Endothelial cell of umbilical vein (primary cell): ENCODE data around the gene APEX1. TPM values are rescaled to one million over a fixed set of nuclear protein-coding genes. Genes with fewer than 3 reads are reported as not detected.

ENCODE experiments used
- BruUV-seq: library from RNA; stranded (reverse); fragments of 400-500 nt; replicated peaks from 2 replicates; lab custom pipeline; 2021; lab: Mats Ljungman, UMichigan
- CTCF ChIA-PET: fragments of 300-600, 350-600 bp; sonication (Branson Sonifier 250); formaldehyde crosslinking; loops from one replicate; lab custom pipeline; 2021; ENCODE audit warnings: antibody characterized with exemption, inconsistent platforms; lab: Charles Lee
- POLR2A ChIA-PET: fragments of 300-600, 350-600 bp; sonication (Branson Sonifier 250); formaldehyde crosslinking; loops from one replicate; lab custom pipeline; 2021; ENCODE audit warnings: antibody characterized with exemption, inconsistent platforms; lab: Charles Lee
- DNase-seq: peaks from one replicate; pipeline ENCODE4 v3.0.0-alpha.2; 2011; ENCODE audit warnings: low read depth, low spot score
- FAIRE-seq: peaks from 2 replicates; lab custom pipeline; 2011; peaks lifted over from hg19 to GRCh38; lab: Jason Lieb, UNC
- H2AFZ ChIP-seq: 2 replicates; pipeline ENCODE4 v1.6.0; 2012; ENCODE audit warnings: low read depth, low read length, control low read depth, inconsistent platforms
- H3K27ac ChIP-seq: 2 replicates; pipeline ENCODE4 v1.5.1; 2011; ENCODE audit warnings: low read depth, mild to moderate bottlenecking, control low read depth, low read length, moderate library complexity; ENCODE audit not compliant: insufficient read depth
- H3K27me3 ChIP-seq, 2 experiments: 2 replicates each; pipeline versions ENCODE4 v1.6.0 to v1.6.1; 2011; ENCODE audit warnings: low read length in 2 of 2, mixed read lengths in 1 of 2; ENCODE audit not compliant: control insufficient read depth in 2 of 2, insufficient read depth in 2 of 2
- H3K36me3 ChIP-seq, 2 experiments: 2 replicates in 1 of 2; 3 replicates in 1 of 2; pipeline ENCODE4 v1.5.1; 2011; ENCODE audit warnings: low read length in 2 of 2, mild to moderate bottlenecking in 1 of 2, moderate library complexity in 1 of 2; ENCODE audit not compliant: control insufficient read depth in 2 of 2, insufficient read depth in 2 of 2; ENCODE audit errors: extremely low read depth in 1 of 2
- H3K4me1 ChIP-seq: 3 replicates; pipeline ENCODE4 v1.5.1; 2011; ENCODE audit warnings: mild to moderate bottlenecking, low read length; ENCODE audit not compliant: control insufficient read depth, insufficient read depth; ENCODE audit errors: extremely low read depth
- H3K4me2 ChIP-seq: 2 replicates; pipeline ENCODE4 v1.6.1; 2011; ENCODE audit warnings: low read length, control low read depth, mixed read lengths; ENCODE audit not compliant: insufficient read depth
- H3K4me3 ChIP-seq, 3 experiments: fragments of 200-600 bp in 1 of 3; sonication (generic), shearing (Covaris generic) in 1 of 3; replicated peaks in 1 of 3; 2 replicates each; pipeline ENCODE4 v1.5.1; 2011 to 2016; ENCODE audit warnings: control low read depth in 3 of 3, low read length in 3 of 3, mild to moderate bottlenecking in 2 of 3, inconsistent platforms in 1 of 3, low read depth in 1 of 3, moderate library complexity in 1 of 3; ENCODE audit not compliant: insufficient read depth in 1 of 3
- H3K79me2 ChIP-seq: 2 replicates; pipeline ENCODE4 v1.6.0; 2012; ENCODE audit warnings: low read length, inconsistent platforms; ENCODE audit not compliant: control insufficient read depth, insufficient read depth
- H3K9ac ChIP-seq: replicated peaks from 2 replicates; pipeline ENCODE3; 2011; ENCODE audit warnings: low read length, control low read depth; ENCODE audit not compliant: insufficient read depth; ENCODE audit errors: extremely low read depth
- H3K9me1 ChIP-seq: replicated peaks from 3 replicates; pipeline ENCODE4 v1.6.0; 2011; ENCODE audit warnings: mild to moderate bottlenecking, low read length; ENCODE audit not compliant: control insufficient read depth, insufficient read depth; ENCODE audit errors: extremely low read depth
- H3K9me3 ChIP-seq: replicated peaks from 2 replicates; pipeline ENCODE4 v1.5.1; 2012; ENCODE audit warnings: low read length, inconsistent platforms; ENCODE audit not compliant: control insufficient read depth, insufficient read depth
- H4K20me1 ChIP-seq: replicated peaks from 2 replicates; pipeline ENCODE3; 2011; ENCODE audit warnings: mild to moderate bottlenecking, low read length; ENCODE audit not compliant: control insufficient read depth, insufficient read depth; ENCODE audit errors: extremely low read depth
- EZH2 ChIP-seq: IDR thresholded peaks from 2 replicates; pipeline ENCODE4 v1.6.1; 2012; ENCODE audit warnings: borderline replicate concordance, low read depth, mild to moderate bottlenecking, moderate library complexity, low read length, inconsistent platforms; ENCODE audit not compliant: severe bottlenecking
- FOS ChIP-seq: IDR thresholded peaks from 2 replicates; pipeline ENCODE4 v1.6.1; 2011; ENCODE audit warnings: mild to moderate bottlenecking, low read length, moderate library complexity, borderline replicate concordance; ENCODE audit not compliant: insufficient read depth
- GATA2 ChIP-seq: IDR thresholded peaks from 2 replicates; pipeline ENCODE4 v1.7.0; 2011; ENCODE audit warnings: low read depth, mild to moderate bottlenecking, moderate library complexity, mixed read lengths, low read length; ENCODE audit not compliant: insufficient read length, insufficient read depth
- JUN ChIP-seq: IDR thresholded peaks from 2 replicates; pipeline ENCODE4 v1.6.1; 2011; ENCODE audit warnings: borderline replicate concordance, low read depth; ENCODE audit not compliant: insufficient read length, insufficient read depth
- MAX ChIP-seq: IDR thresholded peaks from 2 replicates; pipeline ENCODE4 v1.6.1; 2011; ENCODE audit not compliant: insufficient read depth, insufficient read length
- MYC ChIP-seq: IDR thresholded peaks from one replicate; pipeline ENCODE4 v1.6.1; 2011; ENCODE audit warnings: mild to moderate bottlenecking, low read depth, low read length
- POLR2A ChIP-seq: IDR thresholded peaks from 2 replicates; pipeline ENCODE4 v1.6.1; 2012; ENCODE audit warnings: low read depth, mild to moderate bottlenecking, control low read depth, low read length
- POLR2AphosphoS5 ChIP-seq: IDR thresholded peaks from 2 replicates; pipeline ENCODE4 v1.6.1; 2012; ENCODE audit warnings: low read depth, mild to moderate bottlenecking, control low read depth, low read length, moderate library complexity; ENCODE audit not compliant: insufficient read depth
- dilution Hi-C: fragments of 300-500 bp; cut with MboI; formaldehyde crosslinking; loops from one replicate; pipeline ENCODE4 v1.15.0; 2019; ENCODE audit warnings: low sequenced_read_pairs; ENCODE audit not compliant: extremely low pct_ligation_motif_present
- intact Hi-C: fragments of 100-400 bp; cut with micrococcal nuclease; formaldehyde crosslinking; loops from one replicate; pipeline ENCODE4 v1.10.0; 2022
- polyA plus RNA-seq, 4 experiments: library from polyadenylated mRNA; depleted of rRNA in 3 of 4; stranded (reverse) in 3 of 4; unstranded in 1 of 4; fragments of >200 nt; gene quantifications; 2 replicates each; pipeline versions ENCODE4 v1.2.1 to v1.2.3, GENCODE V29; 2011 to 2012; ENCODE audit warnings: missing spikeins in 1 of 4
- total RNA-seq: library from RNA; stranded (reverse); gene quantifications from 2 replicates; pipeline ENCODE4 v1.2.3, GENCODE V29; 2021
- TF ChIP-seq, protein P1 (sequence below), 2 donors: IDR thresholded peaks; 1 replicate in 1 of 2; 2 replicates in 1 of 2; pipeline ENCODE4 v1.5.1; 2011; ENCODE audit warnings: low read length in 2 of 2, mild to moderate bottlenecking in 2 of 2, moderate library complexity in 2 of 2, control low read depth in 1 of 2, inconsistent platforms in 1 of 2, low read depth in 1 of 2; ENCODE audit not compliant: insufficient read depth in 1 of 2; ENCODE audit errors: extremely low read depth in 1 of 2

The APEX1 gene
- total and polyA plus RNA-seq, 2 donors (not counting 3 experiments of a cell fraction or from before 2014, with no cell fraction given), result 231 to 304 TPM

- H3K27me3 ChIP-seq, result peaks cover 2 to 8% of the 10 kb centered on the region in 2 experiments
- H3K9me3 ChIP-seq, result no peaks in the 10 kb centered on the region
- dilution Hi-C loops (no loop called here), intact Hi-C loops (loop anchor here (1.0 kb wide), 3 partner anchors 9 to 224 kb away; partner anchors contain the start of genes PNP and RNASE4)
- peak overlapping the region; percentile 19 for H2AFZ ChIP-seq
- no peaks in the 10 kb centered on the region for H3K9me1 ChIP-seq
- TF ChIP-seq FOS (no peak), MAX (no peak), JUN (no peak), GATA2 (no peak), POLR2AphosphoS5 (no peak), POLR2A (no peak), MYC (no peak), EZH2 (no peak)
- TF ChIP-seq, protein P1, sequence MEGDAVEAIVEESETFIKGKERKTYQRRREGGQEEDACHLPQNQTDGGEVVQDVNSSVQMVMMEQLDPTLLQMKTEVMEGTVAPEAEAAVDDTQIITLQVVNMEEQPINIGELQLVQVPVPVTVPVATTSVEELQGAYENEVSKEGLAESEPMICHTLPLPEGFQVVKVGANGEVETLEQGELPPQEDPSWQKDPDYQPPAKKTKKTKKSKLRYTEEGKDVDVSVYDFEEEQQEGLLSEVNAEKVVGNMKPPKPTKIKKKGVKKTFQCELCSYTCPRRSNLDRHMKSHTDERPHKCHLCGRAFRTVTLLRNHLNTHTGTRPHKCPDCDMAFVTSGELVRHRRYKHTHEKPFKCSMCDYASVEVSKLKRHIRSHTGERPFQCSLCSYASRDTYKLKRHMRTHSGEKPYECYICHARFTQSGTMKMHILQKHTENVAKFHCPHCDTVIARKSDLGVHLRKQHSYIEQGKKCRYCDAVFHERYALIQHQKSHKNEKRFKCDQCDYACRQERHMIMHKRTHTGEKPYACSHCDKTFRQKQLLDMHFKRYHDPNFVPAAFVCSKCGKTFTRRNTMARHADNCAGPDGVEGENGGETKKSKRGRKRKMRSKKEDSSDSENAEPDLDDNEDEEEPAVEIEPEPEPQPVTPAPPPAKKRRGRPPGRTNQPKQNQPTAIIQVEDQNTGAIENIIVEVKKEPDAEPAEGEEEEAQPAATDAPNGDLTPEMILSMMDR (IDR thresholded peaks at IDR 0.05; ENCODE audit: extremely low read depth in 1 of 2, insufficient read depth in 1 of 2, low read depth in 1 of 2, low read length in 2 of 2), result no peak
- peak; percentile 11 for DNase-seq
- H3K9ac ChIP-seq, result peak overlapping the region; percentile 76
- FAIRE-seq, result no peak
- H3K27ac ChIP-seq, result peak overlapping the region; percentile 14
- no TSS peak for BruUV-seq
- CTCF ChIA-PET, result interaction anchor here (0.8 to 1.5 kb wide), 8 partner anchors 12 to 146 kb away, joined by 3 to 16 read pairs (median 4); partner anchors contain the start of gene PARP2
- H3K4me1 ChIP-seq, result peaks cover 24% of the 10 kb centered on the region
- no peaks in the 10 kb centered on the region for H4K20me1 ChIP-seq
- peaks cover 29% of the 10 kb centered on the region for H3K79me2 ChIP-seq
- H3K36me3 ChIP-seq, result peaks cover 11 to 18% of the 10 kb centered on the region in 2 experiments
- POLR2A ChIA-PET, result interaction anchor here (0.9 to 2.4 kb wide), 4 partner anchors 9 to 118 kb away, joined by 3 to 36 read pairs (median 18); partner anchors contain the start of genes PARP2 and PNP
- H3K4me2 ChIP-seq, result peak overlapping the region; percentile 83
- peak overlapping the region; percentile 43 to 78 (median 66) for H3K4me3 ChIP-seq
Measured at GRCh38 chr14:20460458-20461224, 5.6 kb downstream of the APEX1 start.
